PFSK-1 (cell line): ENCODE measurements around the gene NECTIN1.

Experiments used
- FOXP2 ChIP-seq: optimal IDR thresholded peaks from 2 replicates; pipeline ENCODE3; 2011; ENCODE audit warnings: borderline replicate concordance, control low read depth, inconsistent platforms; ENCODE audit not compliant: insufficient read depth; ENCODE audit errors: extremely low read length, extremely low read depth
- POLR2AphosphoS5 ChIP-seq: IDR thresholded peaks from 2 replicates; pipeline ENCODE4 v1.6.1; 2012; ENCODE audit warnings: low read depth, mild to moderate bottlenecking, control low read depth, low read length, moderate library complexity
- REST ChIP-seq, 2 experiments: IDR thresholded peaks; 2 replicates each; pipeline versions ENCODE4 v1.6.1 to v1.8.0; 2011 to 2012; ENCODE audit warnings: low read depth in 2 of 2, low read length in 2 of 2, control low read depth in 1 of 2, inconsistent platforms in 1 of 2, mild to moderate bottlenecking in 1 of 2, moderate library complexity in 1 of 2; ENCODE audit not compliant: insufficient read depth in 1 of 2
- SIN3A ChIP-seq: IDR thresholded peaks from 2 replicates; pipeline ENCODE4 v1.6.1; 2012; ENCODE audit warnings: mild to moderate bottlenecking, low read length, moderate library complexity, borderline replicate concordance; ENCODE audit not compliant: insufficient read depth
- TAF1 ChIP-seq: IDR thresholded peaks from 2 replicates; pipeline ENCODE4 v1.6.1; 2012; ENCODE audit warnings: low read length, control low read depth, borderline replicate concordance; ENCODE audit not compliant: insufficient read depth

Gene NECTIN1

GRCh38 chr11:119755356-119756071, 26.5 kb upstream of the NECTIN1 start:
- TF ChIP-seq FOXP2 (no peak), POLR2AphosphoS5 (no peak), SIN3A (no peak), REST (IDR thresholded peaks at IDR 0.05; ENCODE audit: insufficient read depth in 1 of 2, low read depth in 2 of 2, low read length in 2 of 2) (no peak), TAF1 (no peak)

- TF ChIP-seq FOXP2 (no peak), REST (IDR thresholded peaks at IDR 0.05; ENCODE audit: insufficient read depth in 1 of 2, low read depth in 2 of 2, low read length in 2 of 2) (no peak), SIN3A (no peak), POLR2AphosphoS5 (no peak), TAF1 (no peak)
Measured at GRCh38 chr11:119754656-119755355, 25.8 kb upstream of the NECTIN1 start.

- TF ChIP-seq FOXP2 (no peak), SIN3A (no peak), REST (IDR thresholded peaks at IDR 0.05; ENCODE audit: insufficient read depth in 1 of 2, low read depth in 2 of 2, low read length in 2 of 2) (no peak), TAF1 (no peak), POLR2AphosphoS5 (no peak)
Measured at GRCh38 chr11:119754199-119754598, 25.2 kb upstream of the NECTIN1 start.

GRCh38 chr11:119752946-119753345, 23.9 kb upstream of the NECTIN1 start:
- TF ChIP-seq REST (IDR thresholded peaks at IDR 0.05; ENCODE audit: insufficient read depth in 1 of 2, low read depth in 2 of 2, low read length in 2 of 2) (no peak), FOXP2 (no peak), TAF1 (no peak), SIN3A (no peak), POLR2AphosphoS5 (no peak)
